ENCODE results near the gene LRIG1.

LRIG1 gene

GRCh38 chr3:66502981-66503380 lies 2.2 kb upstream of the LRIG1 start:
- Histone ChIP-seq H3K27ac (ENCODE audit: low read length) (no peak overlapping the region), H2AFZ (ENCODE audit: low read depth, low read length) (no peak overlapping the region), H3K4me2 (ENCODE audit: insufficient read depth, low read length) (no peak overlapping the region), H3K4me1 (ENCODE audit: insufficient read depth, low read length) (peaks cover 43% of the 10 kb centered on the region), H3K4me3 (ENCODE audit: low read depth in 1 of 2, low read length in 2 of 2) (no peak overlapping the region), H3K36me3 (ENCODE audit: insufficient read depth, low read length) (no peaks in the 10 kb centered on the region), H3K27me3 (ENCODE audit: insufficient read depth, low read length, poor library complexity) (peaks cover 5% of the 10 kb centered on the region), H3K9ac (ENCODE audit: low read depth, low read length) (no peak overlapping the region), H3K79me2 (ENCODE audit: insufficient read depth, low read length) (peaks cover 19% of the 10 kb centered on the region), H4K20me1 (ENCODE audit: insufficient read depth, low read length) (peaks cover 7% of the 10 kb centered on the region), H3K9me3 (ENCODE audit: insufficient read depth, low read length, severe bottlenecking) (no peaks in the 10 kb centered on the region)
- DNase-seq (no peak), ATAC-seq (ENCODE audit: insufficient read depth, low read depth) (no peak)
- no peak for TF ChIP-seq CTCF (IDR thresholded peaks at IDR 0.05; ENCODE audit: borderline replicate concordance, extremely low read depth, low read length, poor library complexity, severe bottlenecking)
- no peak for TF ChIP-seq EZH2 (IDR thresholded peaks at IDR 0.05; ENCODE audit: borderline replicate concordance, low read depth, low read length, severe bottlenecking)

- TF ChIP-seq CTCF (IDR thresholded peaks at IDR 0.05; ENCODE audit: borderline replicate concordance, extremely low read depth, low read length, poor library complexity, severe bottlenecking) (no peak), EZH2 (IDR thresholded peaks at IDR 0.05; ENCODE audit: borderline replicate concordance, low read depth, low read length, severe bottlenecking) (no peak)
- ATAC-seq (ENCODE audit: insufficient read depth, low read depth) (no peak), DNase-seq (no peak)
- no peak overlapping the region for H3K9ac ChIP-seq (ENCODE audit: low read depth, low read length)
- H3K79me2 ChIP-seq (ENCODE audit: insufficient read depth, low read length), result peaks cover 19% of the 10 kb centered on the region
- peaks cover 5% of the 10 kb centered on the region for H3K27me3 ChIP-seq (ENCODE audit: insufficient read depth, low read length, poor library complexity)
- H3K9me3 ChIP-seq (ENCODE audit: insufficient read depth, low read length, severe bottlenecking), result no peaks in the 10 kb centered on the region
- no peak overlapping the region for H3K4me2 ChIP-seq (ENCODE audit: insufficient read depth, low read length)
- H3K27ac ChIP-seq (ENCODE audit: low read length), result no peak overlapping the region
- H3K4me3 ChIP-seq (ENCODE audit: low read depth in 1 of 2, low read length in 2 of 2), result no peak overlapping the region
- no peak overlapping the region for H2AFZ ChIP-seq (ENCODE audit: low read depth, low read length)
- H3K36me3 ChIP-seq (ENCODE audit: insufficient read depth, low read length), result no peaks in the 10 kb centered on the region
- H3K4me1 ChIP-seq (ENCODE audit: insufficient read depth, low read length), result peaks cover 49% of the 10 kb centered on the region
- H4K20me1 ChIP-seq (ENCODE audit: insufficient read depth, low read length), result peaks cover 7% of the 10 kb centered on the region
Measured at GRCh38 chr3:66502245-66502874, 1.5 kb upstream of the LRIG1 start.

- Histone ChIP-seq H3K9me3 (ENCODE audit: insufficient read depth, low read length, severe bottlenecking) (no peaks in the 10 kb centered on the region), H3K27ac (ENCODE audit: low read length) (peak overlapping the region; percentile 39; the same call in 1 of the 2 replicates), H4K20me1 (ENCODE audit: insufficient read depth, low read length) (peaks cover 12% of the 10 kb centered on the region), H3K4me1 (ENCODE audit: insufficient read depth, low read length) (peaks cover 56% of the 10 kb centered on the region), H2AFZ (ENCODE audit: low read depth, low read length) (peak overlapping the region; percentile 85), H3K79me2 (ENCODE audit: insufficient read depth, low read length) (peaks cover 19% of the 10 kb centered on the region), H3K9ac (ENCODE audit: low read depth, low read length) (peak overlapping the region; percentile 49), H3K27me3 (ENCODE audit: insufficient read depth, low read length, poor library complexity) (peaks cover 5% of the 10 kb centered on the region), H3K4me2 (ENCODE audit: insufficient read depth, low read length) (peak overlapping the region; percentile 93), H3K36me3 (ENCODE audit: insufficient read depth, low read length) (no peaks in the 10 kb centered on the region), H3K4me3 (ENCODE audit: low read depth in 1 of 2, low read length in 2 of 2) (peak overlapping the region in 1 of 2 experiments; percentile 90; a peak in 3 of 4 replicates)
- DNase-seq, result no peak
- TF ChIP-seq EZH2 (IDR thresholded peaks at IDR 0.05; ENCODE audit: borderline replicate concordance, low read depth, low read length, severe bottlenecking) (no peak), CTCF (IDR thresholded peaks at IDR 0.05; ENCODE audit: borderline replicate concordance, extremely low read depth, low read length, poor library complexity, severe bottlenecking) (peak; percentile 24)
- no peak for ATAC-seq (ENCODE audit: insufficient read depth, low read depth)
Measured at GRCh38 chr3:66501483-66502244, 842 bp upstream of the LRIG1 start.
